ENCODE results near the gene ISG20.
A peak's percentile ranks its signal among the peaks of the same experiment; 100 is the strongest.

ISG20 gene

GRCh38 chr15:88636050-88636449, 2.8 kb upstream of the ISG20 start:
- H3K36me3 ChIP-seq (ENCODE audit: control insufficient read depth in 2 of 2, insufficient read depth in 1 of 2, low read length in 2 of 2), result peaks cover 42% of the 10 kb centered on the region in 2 experiments
- H3K4me1 ChIP-seq (ENCODE audit: control insufficient read depth, insufficient read depth, low read length), result peaks cover 6% of the 10 kb centered on the region; the same call in 1 of the 2 replicates
- POLR2A ChIA-PET, result no interaction called here
- CTCF ChIA-PET, result interaction anchor here (0.7 kb wide), 1 partner anchor 487 kb away, joined by 5 read pairs; no protein-coding TSS in a partner anchor
- peak; percentile 76 for TF ChIP-seq SCRT2 (tag by site-specific recombination; IDR thresholded peaks at IDR 0.05)
- no peak for TF ChIP-seq ZNF416 (tag by site-specific recombination; IDR thresholded peaks at IDR 0.05)
- H3K9me3 ChIP-seq (ENCODE audit: control insufficient read depth, insufficient read depth, low read depth, low read length), result no peaks in the 10 kb centered on the region
- H3K4me3 ChIP-seq (ENCODE audit: low read depth, low read length), result no peak overlapping the region
- no peak overlapping the region for H3K27ac ChIP-seq (ENCODE audit: extremely low read depth, low read depth, low read length)

GRCh38 chr15:88636654-88637053, 2.2 kb upstream of the ISG20 start:
- POLR2A ChIA-PET, result no interaction called here
- peaks cover 6% of the 10 kb centered on the region; the same call in 1 of the 2 replicates for H3K4me1 ChIP-seq (ENCODE audit: control insufficient read depth, insufficient read depth, low read length)
- CTCF ChIA-PET, result no interaction called here
- H3K27ac ChIP-seq (ENCODE audit: extremely low read depth, low read depth, low read length), result no peak overlapping the region
- no peaks in the 10 kb centered on the region for H3K9me3 ChIP-seq (ENCODE audit: control insufficient read depth, insufficient read depth, low read depth, low read length)
- H3K4me3 ChIP-seq (ENCODE audit: low read depth, low read length), result no peak overlapping the region
- H3K36me3 ChIP-seq (ENCODE audit: control insufficient read depth in 2 of 2, insufficient read depth in 1 of 2, low read length in 2 of 2), result peaks cover 36% of the 10 kb centered on the region in 2 experiments
- TF ChIP-seq ZBTB17 (tag by site-specific recombination; IDR thresholded peaks at IDR 0.05) (no peak), ZNF560 (tag by site-specific recombination; IDR thresholded peaks at IDR 0.05; ENCODE audit: borderline replicate concordance) (no peak), ZNF404 (tag by site-specific recombination; IDR thresholded peaks at IDR 0.05) (no peak), ZNF571 (tag by site-specific recombination; IDR thresholded peaks at IDR 0.05) (no peak), SP2 (tag by site-specific recombination; IDR thresholded peaks at IDR 0.05) (no peak), ZNF707 (tag by site-specific recombination; IDR thresholded peaks at IDR 0.05) (no peak)

GRCh38 chr15:88637436-88637835, 1.4 kb upstream of the ISG20 start:
- ChIA-PET CTCF (interaction anchor here (0.6 to 0.8 kb wide), 2 partner anchors 11 to 266 kb away, joined by 4 read pairs; no protein-coding TSS in a partner anchor), POLR2A (interaction anchor here (0.5 kb wide), 1 partner anchor 28 kb away, joined by 4 read pairs; no protein-coding TSS in a partner anchor)
- Histone ChIP-seq H3K27ac (ENCODE audit: extremely low read depth, low read depth, low read length) (no peak overlapping the region), H3K36me3 (ENCODE audit: control insufficient read depth in 2 of 2, insufficient read depth in 1 of 2, low read length in 2 of 2) (peaks cover 28 to 29% of the 10 kb centered on the region in 2 experiments), H3K9me3 (ENCODE audit: control insufficient read depth, insufficient read depth, low read depth, low read length) (no peaks in the 10 kb centered on the region), H3K4me3 (ENCODE audit: low read depth, low read length) (no peak overlapping the region), H3K4me1 (ENCODE audit: control insufficient read depth, insufficient read depth, low read length) (peaks cover 6% of the 10 kb centered on the region; the same call in 1 of the 2 replicates)
- no peak for TF ChIP-seq ZXDB (tag by site-specific recombination; IDR thresholded peaks at IDR 0.05)
- no peak for TF ChIP-seq ZNF701 (tag by site-specific recombination; IDR thresholded peaks at IDR 0.05)
- TF ChIP-seq ZNF23 (tag by site-specific recombination; IDR thresholded peaks at IDR 0.05; ENCODE audit: borderline replicate concordance), result no peak
- no peak for TF ChIP-seq ZNF707 (tag by site-specific recombination; IDR thresholded peaks at IDR 0.05)
- TF ChIP-seq ZNF677 (tag by site-specific recombination; IDR thresholded peaks at IDR 0.05), result no peak
- TF ChIP-seq HOXD13 (CRISPR knock-in tag; IDR thresholded peaks at IDR 0.05; ENCODE audit: borderline replicate concordance), result no peak
- no peak for TF ChIP-seq ZSCAN5A (tag by site-specific recombination; IDR thresholded peaks at IDR 0.05)
- no peak for TF ChIP-seq ZNF211 (tag by site-specific recombination; IDR thresholded peaks at IDR 0.05; ENCODE audit: low read depth)
- TF ChIP-seq, protein P1, sequence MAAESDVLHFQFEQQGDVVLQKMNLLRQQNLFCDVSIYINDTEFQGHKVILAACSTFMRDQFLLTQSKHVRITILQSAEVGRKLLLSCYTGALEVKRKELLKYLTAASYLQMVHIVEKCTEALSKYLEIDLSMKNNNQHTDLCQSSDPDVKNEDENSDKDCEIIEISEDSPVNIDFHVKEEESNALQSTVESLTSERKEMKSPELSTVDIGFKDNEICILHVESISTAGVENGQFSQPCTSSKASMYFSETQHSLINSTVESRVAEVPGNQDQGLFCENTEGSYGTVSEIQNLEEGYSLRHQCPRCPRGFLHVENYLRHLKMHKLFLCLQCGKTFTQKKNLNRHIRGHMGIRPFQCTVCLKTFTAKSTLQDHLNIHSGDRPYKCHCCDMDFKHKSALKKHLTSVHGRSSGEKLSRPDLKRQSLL (tag by site-specific recombination; IDR thresholded peaks at IDR 0.05), result no peak
- TF ChIP-seq ZNF138 (tag by site-specific recombination; IDR thresholded peaks at IDR 0.05; ENCODE audit: borderline replicate concordance), result no peak
- TF ChIP-seq ZNF24 (tag by site-specific recombination; IDR thresholded peaks at IDR 0.05), result no peak
- TF ChIP-seq, protein P2, sequence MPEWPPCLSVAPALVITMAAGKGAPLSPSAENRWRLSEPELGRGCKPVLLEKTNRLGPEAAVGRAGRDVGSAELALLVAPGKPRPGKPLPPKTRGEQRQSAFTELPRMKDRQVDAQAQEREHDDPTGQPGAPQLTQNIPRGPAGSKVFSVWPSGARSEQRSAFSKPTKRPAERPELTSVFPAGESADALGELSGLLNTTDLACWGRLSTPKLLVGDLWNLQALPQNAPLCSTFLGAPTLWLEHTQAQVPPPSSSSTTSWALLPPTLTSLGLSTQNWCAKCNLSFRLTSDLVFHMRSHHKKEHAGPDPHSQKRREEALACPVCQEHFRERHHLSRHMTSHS (tag by site-specific recombination; IDR thresholded peaks at IDR 0.05), result no peak
- no peak for TF ChIP-seq TCF7L2 (IDR thresholded peaks at IDR 0.05; ENCODE audit: borderline replicate concordance, low read depth, low read length)
- no peak for TF ChIP-seq ZNF600 (tag by site-specific recombination; IDR thresholded peaks at IDR 0.05)
- no peak for TF ChIP-seq SALL2 (tag by site-specific recombination; IDR thresholded peaks at IDR 0.05; ENCODE audit: borderline replicate concordance)
- no peak for TF ChIP-seq ZNF792 (tag by site-specific recombination; IDR thresholded peaks at IDR 0.05)
